ENCODE data around the gene NMS. TPM values are rescaled to one million over a fixed set of nuclear protein-coding genes. Genes with fewer than 3 reads are reported as not detected.

NMS gene
- total RNA-seq, 1 donor from 2014 or later, result not detected

- no peak overlapping the region for H3K27ac Mint-ChIP-seq (ENCODE audit: unreplicated experiment)
- no peaks in the 10 kb centered on the region for H3K9me3 Mint-ChIP-seq (ENCODE audit: unreplicated experiment)
- no peak overlapping the region for H3K4me3 Mint-ChIP-seq (ENCODE audit: unreplicated experiment)
- H3K27me3 Mint-ChIP-seq (ENCODE audit: unreplicated experiment), result peaks cover 4% of the 10 kb centered on the region
- H3K4me1 Mint-ChIP-seq (ENCODE audit: unreplicated experiment), result peaks cover 5% of the 10 kb centered on the region
- TF ChIP-seq CTCF (IDR thresholded peaks at IDR 0.05; ENCODE audit: unreplicated experiment), result no peak
- DNase-seq (ENCODE audit: low spot score), result no peak
- H3K36me3 Mint-ChIP-seq (ENCODE audit: low read depth, unreplicated experiment), result no peaks in the 10 kb centered on the region
Measured at GRCh38 chr2:100529900-100530299, 59.6 kb downstream of the NMS start.

Other genes with a start within 250 kb of the NMS start
- not detected for gene LONRF2, start 148.0 kb upstream of the NMS start, total RNA-seq (ENCODE audit: unreplicated experiment)
- 20.6 TPM for gene CHST10, start 52.8 kb upstream of the NMS start, total RNA-seq (ENCODE audit: unreplicated experiment)
- gene PDCL3, start 92.5 kb downstream of the NMS start, total RNA-seq (ENCODE audit: unreplicated experiment), result 15.0 TPM

All from endothelial cell (in vitro differentiated cells).